Mucosa of gallbladder (tissue), 1 donor: ENCODE results near the gene IL17REL. TPM values are rescaled to one million over a fixed set of nuclear protein-coding genes. Genes with fewer than 3 reads are reported as not detected.
"Not testable (repeated sequence)": the region's sequence is repeated elsewhere in the genome, so short reads cannot be mapped to it uniquely, and the experiment has no call there.

ENCODE experiments used
- DNase-seq: peaks from one replicate; pipeline ENCODE4 v3.0.0-alpha.2; 2020; ENCODE audit warnings: low spot score
- total RNA-seq: library from RNA; stranded (reverse); gene quantifications from one replicate; pipeline ENCODE4 v1.2.1, GENCODE V29; 2021
- donor health status: DM: no; HTN: no; CAD: no.

The IL17REL gene
- total RNA-seq, 1 donor from 2014 or later: 0.06 TPM

- DNase-seq: not testable (repeated sequence)
Measured at GRCh38 chr22:49945042-49945794, 67.3 kb downstream of the IL17REL start.

Other genes with a start within 250 kb of the IL17REL start
- gene BRD1, start 184.9 kb downstream of the IL17REL start, total RNA-seq: 45.3 TPM
- gene ZBED4, start 158.9 kb downstream of the IL17REL start, total RNA-seq: 11.2 TPM
- 36.7 TPM for gene ALG12, start 94.3 kb downstream of the IL17REL start, total RNA-seq
- gene CRELD2, start 94.1 kb downstream of the IL17REL start, total RNA-seq: 56.6 TPM
- 63.2 TPM for gene PIM3, start 52.0 kb downstream of the IL17REL start, total RNA-seq
- not detected for gene TTLL8, start 45.5 kb upstream of the IL17REL start, total RNA-seq
- 0.43 TPM for gene MLC1, start 72.7 kb upstream of the IL17REL start, total RNA-seq
- gene MOV10L1, start 77.2 kb upstream of the IL17REL start, total RNA-seq: 2.6 TPM
- 0.95 TPM for gene PANX2, start 158.0 kb upstream of the IL17REL start, total RNA-seq
- 55.1 TPM for gene TRABD, start 173.1 kb upstream of the IL17REL start, total RNA-seq
- gene SELENOO, start 188.2 kb upstream of the IL17REL start, total RNA-seq: 37.0 TPM
- 64.4 TPM for gene TUBGCP6, start 232.3 kb upstream of the IL17REL start, total RNA-seq
- gene HDAC10, start 238.5 kb upstream of the IL17REL start, total RNA-seq: 100 TPM
- 23.2 TPM for gene MAPK12, start 248.9 kb upstream of the IL17REL start, total RNA-seq